HFF-Myc (cell line): ENCODE data around the gene CD101.

Experiments
- DNase-seq: peaks from one replicate; pipeline ENCODE4 v3.0.0-alpha.2; 2011; ENCODE audit warnings: low read depth; ENCODE audit errors: extremely low read depth
- H3K4me3 ChIP-seq: replicated peaks from 2 replicates; pipeline ENCODE4 v1.5.1; 2011; ENCODE audit warnings: low read depth, mild to moderate bottlenecking, control low read depth, low read length
- TF ChIP-seq, protein P1 (sequence below): IDR thresholded peaks from 2 replicates; pipeline ENCODE4 v1.5.1; 2012; ENCODE audit warnings: mild to moderate bottlenecking, low read depth, low read length, control low read depth; ENCODE audit errors: missing control alignments

CD101 gene

DNA sequence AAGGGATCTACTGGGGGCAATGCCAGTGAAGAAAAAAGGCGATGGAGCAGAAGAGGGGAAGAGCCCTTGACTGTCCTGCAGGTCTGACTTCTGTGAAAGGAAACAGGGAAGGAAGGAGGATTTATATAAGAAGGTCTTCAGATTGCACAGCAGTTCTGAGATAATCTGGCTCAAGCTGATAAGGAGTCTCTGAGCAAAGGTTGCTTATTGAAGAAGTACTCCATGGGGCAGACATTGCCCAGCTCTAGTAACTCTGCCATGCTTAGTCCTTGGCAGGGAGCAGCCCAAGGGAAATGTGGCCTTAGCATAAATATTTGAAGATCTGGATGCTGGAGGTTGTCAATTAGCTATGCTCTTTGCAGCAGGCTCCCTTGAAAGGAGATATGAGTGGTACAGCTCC, 42.7 kb downstream of the CD101 start:
- TF ChIP-seq, protein P1, sequence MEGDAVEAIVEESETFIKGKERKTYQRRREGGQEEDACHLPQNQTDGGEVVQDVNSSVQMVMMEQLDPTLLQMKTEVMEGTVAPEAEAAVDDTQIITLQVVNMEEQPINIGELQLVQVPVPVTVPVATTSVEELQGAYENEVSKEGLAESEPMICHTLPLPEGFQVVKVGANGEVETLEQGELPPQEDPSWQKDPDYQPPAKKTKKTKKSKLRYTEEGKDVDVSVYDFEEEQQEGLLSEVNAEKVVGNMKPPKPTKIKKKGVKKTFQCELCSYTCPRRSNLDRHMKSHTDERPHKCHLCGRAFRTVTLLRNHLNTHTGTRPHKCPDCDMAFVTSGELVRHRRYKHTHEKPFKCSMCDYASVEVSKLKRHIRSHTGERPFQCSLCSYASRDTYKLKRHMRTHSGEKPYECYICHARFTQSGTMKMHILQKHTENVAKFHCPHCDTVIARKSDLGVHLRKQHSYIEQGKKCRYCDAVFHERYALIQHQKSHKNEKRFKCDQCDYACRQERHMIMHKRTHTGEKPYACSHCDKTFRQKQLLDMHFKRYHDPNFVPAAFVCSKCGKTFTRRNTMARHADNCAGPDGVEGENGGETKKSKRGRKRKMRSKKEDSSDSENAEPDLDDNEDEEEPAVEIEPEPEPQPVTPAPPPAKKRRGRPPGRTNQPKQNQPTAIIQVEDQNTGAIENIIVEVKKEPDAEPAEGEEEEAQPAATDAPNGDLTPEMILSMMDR, result no peak
- no peak for DNase-seq
- H3K4me3 ChIP-seq, result no peak overlapping the region

DNA sequence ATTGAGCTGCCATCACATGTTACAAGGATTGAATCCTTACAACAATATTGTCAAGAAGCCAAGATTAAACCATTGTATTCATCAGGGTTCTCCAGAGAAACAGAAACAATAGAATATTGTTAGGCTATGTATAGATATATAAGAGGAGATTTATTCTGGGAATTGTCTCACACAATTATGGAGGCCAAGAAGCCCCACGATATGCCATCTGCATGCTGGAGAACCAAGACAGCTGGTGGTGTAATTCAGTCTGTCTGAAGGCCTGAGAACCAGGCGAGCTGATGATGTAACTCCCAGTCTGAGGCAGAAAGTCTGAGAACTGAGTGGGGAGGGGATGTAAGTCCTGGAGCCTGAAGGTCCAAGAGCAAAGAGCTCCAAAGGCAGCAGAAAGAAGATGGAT, 44.1 kb downstream of the CD101 start:
- DNase-seq, result no peak
- no peak overlapping the region for H3K4me3 ChIP-seq
- TF ChIP-seq, protein P1, result no peak

DNA sequence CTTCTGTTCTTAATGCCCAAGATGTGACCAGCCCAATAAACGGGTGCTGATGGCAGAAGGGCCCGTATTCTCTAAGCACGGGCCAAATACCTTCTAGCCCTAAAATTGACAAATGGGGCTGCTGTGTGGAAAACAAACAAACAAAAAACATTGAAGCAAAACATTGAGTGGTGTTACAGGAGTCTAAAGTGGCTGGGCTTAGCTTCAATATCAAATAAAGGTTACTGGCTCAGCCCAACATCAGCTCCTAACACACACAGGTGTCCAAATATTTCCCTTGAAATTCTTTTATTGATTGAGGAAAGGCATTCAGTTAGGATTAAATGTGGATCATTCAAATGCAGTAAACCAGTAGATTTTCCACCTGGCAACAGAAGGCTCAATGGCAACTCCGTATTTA, 45.2 kb downstream of the CD101 start:
- no peak overlapping the region for H3K4me3 ChIP-seq
- TF ChIP-seq, protein P1, result no peak
- DNase-seq, result no peak

DNA sequence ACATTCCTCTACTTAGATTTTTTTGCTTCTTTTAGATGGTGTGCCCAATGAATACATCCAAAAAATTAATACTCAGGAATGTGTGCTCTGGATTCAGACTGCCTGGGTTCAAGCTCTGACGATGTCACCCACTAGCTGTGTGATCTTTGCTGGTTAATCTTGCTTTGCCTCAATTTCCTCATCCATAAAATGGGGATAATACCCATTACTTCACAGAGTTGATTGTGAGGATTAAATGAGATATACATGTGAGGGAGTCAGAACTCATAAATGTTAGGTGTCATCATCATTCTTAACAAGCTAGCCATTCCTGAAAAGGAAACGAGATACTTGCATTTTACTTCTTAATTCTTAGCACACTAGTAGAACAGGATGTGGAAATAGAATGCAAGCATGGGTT, 45.7 kb downstream of the CD101 start:
- TF ChIP-seq, protein P1, result no peak
- H3K4me3 ChIP-seq, result no peak overlapping the region
- DNase-seq, result no peak

DNA sequence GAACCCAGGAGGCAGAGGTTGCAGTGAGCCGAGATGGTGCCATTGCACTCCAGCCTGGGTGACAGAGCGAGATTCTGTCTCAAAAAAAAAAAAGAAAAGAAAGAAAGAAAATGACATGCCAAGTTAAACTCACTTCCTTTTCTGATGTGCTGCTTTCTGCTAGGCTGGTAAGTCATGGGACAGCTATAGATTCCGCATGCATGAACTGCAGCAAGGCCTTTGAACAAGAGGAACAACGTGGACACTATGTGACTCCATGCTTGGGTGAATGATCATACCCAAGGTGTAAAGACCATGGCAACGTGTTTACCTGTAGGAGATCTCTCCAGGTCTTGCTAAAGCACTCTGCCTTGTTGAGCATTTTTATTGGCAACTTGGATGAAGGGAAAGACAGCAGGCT, 48.3 kb downstream of the CD101 start:
- H3K4me3 ChIP-seq, result no peak overlapping the region
- DNase-seq, result no peak
- TF ChIP-seq, protein P1, result no peak

DNA sequence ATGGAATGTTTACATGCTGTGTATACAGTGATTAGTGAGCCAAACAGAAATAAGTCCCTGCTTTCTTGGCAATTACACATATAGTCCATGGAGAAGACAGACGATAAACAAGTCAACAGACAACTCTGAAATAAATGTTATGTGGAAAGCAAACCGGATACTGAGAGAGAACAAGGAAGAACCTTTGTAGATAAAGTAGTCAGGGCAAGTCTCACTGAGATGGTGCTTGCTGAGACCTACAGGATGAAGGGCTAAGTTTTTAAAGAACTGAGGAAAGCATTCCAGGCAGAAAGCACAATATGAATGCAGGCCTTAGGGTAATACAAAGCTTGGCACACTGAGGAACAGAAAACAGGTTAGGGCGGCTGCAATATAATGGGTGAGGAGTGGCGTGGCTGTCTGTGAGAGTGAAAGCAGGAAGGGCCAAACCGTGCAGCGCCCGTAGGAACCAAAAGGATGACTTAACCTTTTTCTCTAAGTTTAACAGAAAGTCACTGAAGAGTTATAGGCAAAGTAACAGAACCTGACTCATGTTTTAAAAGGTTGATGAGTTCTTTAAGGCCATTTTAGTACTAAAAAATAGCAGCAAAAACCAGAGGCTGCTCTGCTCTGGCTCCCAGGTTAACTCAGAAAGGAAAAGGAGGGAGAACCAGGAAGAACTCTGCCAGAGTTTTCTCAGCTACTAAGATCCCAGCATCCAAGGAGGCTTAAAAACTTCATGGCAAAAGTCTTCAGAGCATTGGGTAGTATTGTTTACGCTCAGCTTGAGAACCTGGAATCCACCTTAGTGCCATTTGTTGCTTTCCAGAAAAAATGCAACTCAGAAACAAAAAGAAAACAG, 49.9 kb downstream of the CD101 start:
- no peak for DNase-seq
- H3K4me3 ChIP-seq, result no peak overlapping the region
- TF ChIP-seq, protein P1, result no peak

DNA sequence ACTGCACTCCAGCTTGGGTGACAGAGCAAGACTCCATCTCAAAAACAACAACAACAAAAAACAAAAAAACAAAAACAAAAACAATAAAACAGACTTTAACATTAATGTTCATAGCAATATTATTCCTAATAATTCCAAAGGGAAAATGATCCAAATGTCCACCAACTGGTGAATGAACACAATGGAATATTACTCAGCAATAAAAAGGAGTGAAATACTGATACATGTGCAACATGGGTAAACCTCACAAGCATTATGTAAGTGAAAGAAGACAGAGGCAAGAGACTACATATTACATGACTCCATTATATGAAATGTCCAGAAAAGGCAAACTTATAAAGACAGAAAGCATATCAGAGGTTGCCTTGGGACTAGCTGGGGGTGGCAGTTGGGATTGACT, 52.5 kb downstream of the CD101 start:
- TF ChIP-seq, protein P1, result no peak
- no peak overlapping the region for H3K4me3 ChIP-seq
- no peak for DNase-seq
